H9 (cell line): Measurements from ENCODE around the gene TTYH2. TPM values are rescaled to one million over a fixed set of nuclear protein-coding genes. Genes with fewer than 3 reads are reported as not detected.
A peak's percentile ranks its signal among the peaks of the same experiment; 100 is the strongest.

ENCODE experiments used
- DNase-seq: peaks from one replicate; pipeline ENCODE4 v3.0.0-alpha.2; 2017
- H2AFZ ChIP-seq: one replicate; pipeline ENCODE4 v1.6.1; 2013; ENCODE audit warnings: mild to moderate bottlenecking, low read length, control low read depth, moderate library complexity
- H2AK5ac ChIP-seq: 2 replicates; pipeline ENCODE4 v1.6.1; 2013; ENCODE audit warnings: low read length, control low read depth, mixed read lengths; ENCODE audit not compliant: insufficient read length
- H2BK120ac ChIP-seq: one replicate; pipeline ENCODE4 v1.6.1; 2013; ENCODE audit warnings: low read depth, mild to moderate bottlenecking, low read length, control low read depth, inconsistent platforms; ENCODE audit not compliant: poor library complexity, severe bottlenecking
- H2BK12ac ChIP-seq: 2 replicates; pipeline ENCODE4 v1.6.1; 2013; ENCODE audit warnings: low read length, control low read depth, mixed read lengths, low read depth; ENCODE audit not compliant: insufficient read length
- H2BK15ac ChIP-seq: 2 replicates; pipeline ENCODE4 v1.6.1; 2013; ENCODE audit warnings: low read depth, low read length, control low read depth
- H2BK20ac ChIP-seq: one replicate; pipeline ENCODE4 v1.6.1; 2013; ENCODE audit warnings: low read depth, mild to moderate bottlenecking, low read length, control low read depth, inconsistent platforms; ENCODE audit not compliant: poor library complexity, severe bottlenecking
- H2BK5ac ChIP-seq: 2 replicates; pipeline ENCODE4 v1.6.1; 2013; ENCODE audit warnings: low read length, control low read depth, mixed read lengths; ENCODE audit not compliant: insufficient read length
- H3K14ac ChIP-seq: 2 replicates; pipeline ENCODE4 v1.6.1; 2013; ENCODE audit warnings: low read length, control low read depth; ENCODE audit not compliant: insufficient read depth
- H3K18ac ChIP-seq: 2 replicates; pipeline ENCODE4 v1.6.1; 2013; ENCODE audit warnings: low read depth, mild to moderate bottlenecking, mixed read lengths, low read length, control low read depth; ENCODE audit not compliant: insufficient read length
- H3K23ac ChIP-seq: 2 replicates; pipeline ENCODE4 v1.6.1; 2013; ENCODE audit warnings: low read length, control low read depth, mixed read lengths, low read depth; ENCODE audit not compliant: insufficient read length
- H3K23me2 ChIP-seq: 2 replicates; pipeline ENCODE4 v1.6.1; 2013; ENCODE audit warnings: low read depth, mild to moderate bottlenecking, mixed read lengths, low read length, control low read depth; ENCODE audit not compliant: insufficient read length, poor library complexity, severe bottlenecking
- H3K27ac ChIP-seq: 2 replicates; pipeline ENCODE4 v1.5.1; 2013; ENCODE audit warnings: low read length, control low read depth, mixed read lengths, low read depth; ENCODE audit not compliant: insufficient read length
- H3K27me3 ChIP-seq: 2 replicates; pipeline ENCODE4 v1.6.1; 2013; ENCODE audit warnings: low read length, control low read depth, inconsistent platforms; ENCODE audit not compliant: insufficient read depth
- H3K4ac ChIP-seq: 2 replicates; pipeline ENCODE4 v1.6.1; 2013; ENCODE audit warnings: low read depth, mild to moderate bottlenecking, control low read depth, inconsistent platforms, low read length, moderate library complexity
- H3K4me1 ChIP-seq: 2 replicates; pipeline ENCODE4 v1.6.1; 2013; ENCODE audit warnings: low read length, control low read depth, inconsistent platforms; ENCODE audit not compliant: insufficient read depth
- H3K4me2 ChIP-seq: 2 replicates; pipeline ENCODE4 v1.6.1; 2013; ENCODE audit warnings: low read length, control low read depth, mixed read lengths; ENCODE audit not compliant: insufficient read length, insufficient read depth
- H3K56ac ChIP-seq: 2 replicates; pipeline ENCODE4 v1.6.1; 2013; ENCODE audit warnings: low read depth, mild to moderate bottlenecking, mixed read lengths, low read length, control low read depth; ENCODE audit not compliant: insufficient read length
- H3K79me1 ChIP-seq: 2 replicates; pipeline ENCODE4 v1.6.1; 2013; ENCODE audit warnings: low read depth, mild to moderate bottlenecking, moderate library complexity, low read length, control low read depth, inconsistent platforms; ENCODE audit not compliant: insufficient read depth, poor library complexity, severe bottlenecking
- H3K79me2 ChIP-seq: 2 replicates; pipeline ENCODE4 v1.6.1; 2013; ENCODE audit warnings: low read length, control low read depth, inconsistent platforms; ENCODE audit not compliant: insufficient read depth
- H3K9ac ChIP-seq: 2 replicates; pipeline ENCODE4 v1.6.1; 2013; ENCODE audit warnings: low read length, control low read depth, mixed read lengths; ENCODE audit not compliant: insufficient read length; ENCODE audit errors: extremely low read depth
- H3K9me3 ChIP-seq: one replicate; pipeline ENCODE4 v1.6.1; 2013; ENCODE audit warnings: low read depth, low read length, inconsistent platforms; ENCODE audit not compliant: control insufficient read depth
- H3T11ph ChIP-seq: one replicate; pipeline ENCODE4 v1.6.1; 2013; ENCODE audit warnings: mild to moderate bottlenecking, low read length, control low read depth, inconsistent platforms
- H4K20me1 ChIP-seq: one replicate; pipeline ENCODE4 v1.6.1; 2013; ENCODE audit not compliant: control insufficient read depth, insufficient read length, insufficient read depth
- H4K5ac ChIP-seq: 2 replicates; pipeline ENCODE4 v1.6.1; 2013; ENCODE audit warnings: low read depth, mild to moderate bottlenecking, mixed read lengths, low read length, control low read depth; ENCODE audit not compliant: insufficient read length
- H4K8ac ChIP-seq: replicated peaks from 2 replicates; pipeline ENCODE4 v1.6.1; 2013; ENCODE audit warnings: low read length, control low read depth, mixed read lengths, low read depth; ENCODE audit not compliant: insufficient read length
- H4K91ac ChIP-seq: 2 replicates; pipeline ENCODE4 v1.6.1; 2013; ENCODE audit warnings: low read depth, mild to moderate bottlenecking, moderate library complexity, mixed read lengths, low read length, control low read depth; ENCODE audit not compliant: insufficient read length
- H3K27ac Mint-ChIP-seq, 3 experiments: 2 replicates in 2 of 3; 3 replicates in 1 of 3; pipeline ENCODE4 v1.8.0; 2020 to 2021; ENCODE audit warnings: mixed read lengths in 3 of 3, mild to moderate bottlenecking in 1 of 3, moderate library complexity in 1 of 3
- H3K27me3 Mint-ChIP-seq: 2 replicates; pipeline ENCODE4 v1.8.0; 2021; ENCODE audit warnings: low read depth, mild to moderate bottlenecking, moderate library complexity, mixed read lengths
- H3K36me3 Mint-ChIP-seq, 3 experiments: 2 replicates in 2 of 3; 3 replicates in 1 of 3; pipeline ENCODE4 v1.8.0; 2020 to 2021; ENCODE audit warnings: low read depth in 3 of 3, mixed read lengths in 3 of 3; ENCODE audit not compliant: insufficient read depth in 1 of 3
- H3K4me1 Mint-ChIP-seq, 2 experiments: 2 replicates each; pipeline ENCODE4 v1.8.0; 2020; ENCODE audit warnings: mixed read lengths in 2 of 2
- H3K4me3 Mint-ChIP-seq, 2 experiments: 2 replicates in 1 of 2; 3 replicates in 1 of 2; pipeline ENCODE4 v1.8.0; 2020 to 2021; ENCODE audit warnings: mild to moderate bottlenecking in 2 of 2, mixed read lengths in 2 of 2, moderate library complexity in 1 of 2
- H3K9me3 Mint-ChIP-seq, 2 experiments: 2 replicates in 1 of 2; 3 replicates in 1 of 2; pipeline ENCODE4 v1.8.0; 2020; ENCODE audit warnings: mild to moderate bottlenecking in 2 of 2, mixed read lengths in 2 of 2, moderate library complexity in 1 of 2
- WGBS: extraction: QIAGEN DNeasy Blood & Tissue Kit; methylation state at CpG from one replicate; pipeline ENCODE4 v1.1.7; 2013; ENCODE audit warnings: missing lambda C conversion rate, low lambda C conversion rate, mixed read lengths; ENCODE audit not compliant: insufficient read length; ENCODE audit errors: extremely low coverage; 5-methylcytosine and 5-hydroxymethylcytosine counted together
- total RNA-seq: library from RNA; stranded (reverse); gene quantifications from 2 replicates; pipeline ENCODE4 v1.2.1, GENCODE V29; 2021
- TF ChIP-seq, protein P1 (sequence below): fragments of 200-600 bp; sonication (generic); conservative IDR thresholded peaks from 3 replicates; pipeline ENCODE4 v1.8.0; 2021; ENCODE audit warnings: antibody characterized with exemption, mild to moderate bottlenecking

Gene TTYH2
- total RNA-seq, 1 experiment from 2014 or later, result 1.6 TPM

DNA sequence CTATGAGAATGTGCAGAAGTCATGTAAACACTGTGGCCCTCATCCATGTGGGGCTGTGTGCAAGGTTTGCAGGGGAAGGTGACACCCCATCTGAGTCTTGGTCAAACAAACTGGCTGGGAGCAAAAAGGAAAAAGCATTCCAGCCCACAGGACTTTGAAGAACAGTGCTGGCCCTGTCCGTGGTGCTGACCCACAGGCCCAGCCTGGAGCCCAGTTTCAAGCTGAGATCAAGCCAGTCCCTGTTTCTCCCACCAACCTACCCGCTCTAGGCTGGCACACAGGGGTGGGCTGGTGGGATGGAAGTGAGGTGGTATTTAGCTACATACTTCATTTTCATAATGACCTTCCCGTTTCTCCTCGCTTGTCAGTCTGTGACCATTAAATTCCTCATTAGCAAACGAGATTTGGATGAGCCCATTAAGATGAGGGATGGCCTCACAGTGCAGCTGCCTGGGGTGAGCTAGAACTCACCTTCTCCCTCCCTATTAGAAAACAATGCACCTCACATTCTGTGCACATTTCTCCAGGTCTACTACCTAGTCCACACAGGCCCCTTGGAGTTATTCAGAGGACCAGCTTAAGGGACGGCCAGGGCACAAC, 22.5 kb upstream of the TTYH2 start:
- Histone ChIP-seq H3K9ac (no peak overlapping the region), H3K4ac (no peak overlapping the region), H4K8ac (no peak overlapping the region), H3K18ac (no peak overlapping the region), H2BK12ac (no peak overlapping the region), H3K79me1 (no peaks in the 10 kb centered on the region), H3K14ac (no peak overlapping the region), H2BK120ac (no peak overlapping the region), H3K27ac (no peak overlapping the region), H2AFZ (no peak overlapping the region), H3K9me3 (no peaks in the 10 kb centered on the region), H4K5ac (no peak overlapping the region), H3K4me1 (no peaks in the 10 kb centered on the region), H3K79me2 (no peaks in the 10 kb centered on the region), H3K4me2 (no peak overlapping the region), H4K91ac (no peak overlapping the region), H3K23me2 (no peaks in the 10 kb centered on the region), H2AK5ac (no peak overlapping the region), H4K20me1 (peaks cover 4% of the 10 kb centered on the region), H3T11ph (no peak overlapping the region), H2BK15ac (no peak overlapping the region), H3K56ac (no peak overlapping the region), H3K27me3 (no peaks in the 10 kb centered on the region), H2BK5ac (no peak overlapping the region), H3K23ac (no peak overlapping the region), H2BK20ac (no peak overlapping the region)
- no peak overlapping the region for H3K4me3 Mint-ChIP-seq
- no peaks in the 10 kb centered on the region for H3K36me3 Mint-ChIP-seq
- no peaks in the 10 kb centered on the region; a peak in 2 of 5 replicates for H3K9me3 Mint-ChIP-seq
- H3K4me1 Mint-ChIP-seq, result peaks cover 12 to 33% of the 10 kb centered on the region in 2 experiments
- H3K27me3 Mint-ChIP-seq, result peaks cover 23% of the 10 kb centered on the region
- DNase-seq, result peak; percentile 71
- TF ChIP-seq, protein P1, sequence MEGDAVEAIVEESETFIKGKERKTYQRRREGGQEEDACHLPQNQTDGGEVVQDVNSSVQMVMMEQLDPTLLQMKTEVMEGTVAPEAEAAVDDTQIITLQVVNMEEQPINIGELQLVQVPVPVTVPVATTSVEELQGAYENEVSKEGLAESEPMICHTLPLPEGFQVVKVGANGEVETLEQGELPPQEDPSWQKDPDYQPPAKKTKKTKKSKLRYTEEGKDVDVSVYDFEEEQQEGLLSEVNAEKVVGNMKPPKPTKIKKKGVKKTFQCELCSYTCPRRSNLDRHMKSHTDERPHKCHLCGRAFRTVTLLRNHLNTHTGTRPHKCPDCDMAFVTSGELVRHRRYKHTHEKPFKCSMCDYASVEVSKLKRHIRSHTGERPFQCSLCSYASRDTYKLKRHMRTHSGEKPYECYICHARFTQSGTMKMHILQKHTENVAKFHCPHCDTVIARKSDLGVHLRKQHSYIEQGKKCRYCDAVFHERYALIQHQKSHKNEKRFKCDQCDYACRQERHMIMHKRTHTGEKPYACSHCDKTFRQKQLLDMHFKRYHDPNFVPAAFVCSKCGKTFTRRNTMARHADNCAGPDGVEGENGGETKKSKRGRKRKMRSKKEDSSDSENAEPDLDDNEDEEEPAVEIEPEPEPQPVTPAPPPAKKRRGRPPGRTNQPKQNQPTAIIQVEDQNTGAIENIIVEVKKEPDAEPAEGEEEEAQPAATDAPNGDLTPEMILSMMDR, result no peak
- no CpG with 5 or more reads among the region's 6 CpGs for WGBS
- no peak overlapping the region for H3K27ac Mint-ChIP-seq
